Kidney epithelial cell (primary cell): ENCODE results near the gene LHFPL6. TPM values are rescaled to one million over a fixed set of nuclear protein-coding genes. Genes with fewer than 3 reads are reported as not detected.

Experiments used
- DNase-seq: peaks from one replicate; pipeline ENCODE4 v3.0.0-alpha.2; 2010; ENCODE audit warnings: low read depth
- H3K27me3 ChIP-seq: 2 replicates; pipeline ENCODE4 v1.6.0; 2011; ENCODE audit warnings: low read length; ENCODE audit not compliant: control insufficient read depth, insufficient read depth
- H3K36me3 ChIP-seq: 2 replicates; pipeline ENCODE4 v1.5.1; 2011; ENCODE audit warnings: low read length; ENCODE audit not compliant: control insufficient read depth, insufficient read depth
- H3K4me3 ChIP-seq: 2 replicates; pipeline ENCODE4 v1.5.1; 2011; ENCODE audit warnings: low read depth, mild to moderate bottlenecking, control low read depth, low read length
- CTCF ChIP-seq: IDR thresholded peaks from 2 replicates; pipeline ENCODE4 v1.5.1; 2011; ENCODE audit warnings: mild to moderate bottlenecking, moderate library complexity, low read length, control low read depth, inconsistent platforms; ENCODE audit not compliant: insufficient read depth, poor library complexity, severe bottlenecking
- total RNA-seq: library from RNA; depleted of rRNA; stranded (reverse); fragments of >200 nt; gene quantifications from 2 replicates; pipeline ENCODE4 v1.2.3, GENCODE V29; 2015

LHFPL6 gene
- total RNA-seq, 1 donor from 2014 or later: 7.0 TPM

GRCh38 chr13:39536274-39536673, 66.7 kb downstream of the LHFPL6 start:
- DNase-seq: no peak
- Histone ChIP-seq H3K36me3 (no peaks in the 10 kb centered on the region), H3K27me3 (no peaks in the 10 kb centered on the region), H3K4me3 (no peak overlapping the region)
- no peak for TF ChIP-seq CTCF

- no peak for DNase-seq
- TF ChIP-seq CTCF: no peak
- no peak overlapping the region for H3K4me3 ChIP-seq
- H3K36me3 ChIP-seq: no peaks in the 10 kb centered on the region
- H3K27me3 ChIP-seq: no peaks in the 10 kb centered on the region
Measured at GRCh38 chr13:39533651-39534150, 69.3 kb downstream of the LHFPL6 start.

GRCh38 chr13:39531646-39532045, 71.3 kb downstream of the LHFPL6 start:
- Histone ChIP-seq H3K36me3 (no peaks in the 10 kb centered on the region), H3K27me3 (no peaks in the 10 kb centered on the region), H3K4me3 (no peak overlapping the region)
- no peak for DNase-seq
- TF ChIP-seq CTCF: no peak

GRCh38 chr13:39530916-39531315, 72.1 kb downstream of the LHFPL6 start:
- Histone ChIP-seq H3K27me3 (no peaks in the 10 kb centered on the region), H3K36me3 (no peaks in the 10 kb centered on the region), H3K4me3 (no peak overlapping the region)
- no peak for TF ChIP-seq CTCF
- DNase-seq: no peak

DNA sequence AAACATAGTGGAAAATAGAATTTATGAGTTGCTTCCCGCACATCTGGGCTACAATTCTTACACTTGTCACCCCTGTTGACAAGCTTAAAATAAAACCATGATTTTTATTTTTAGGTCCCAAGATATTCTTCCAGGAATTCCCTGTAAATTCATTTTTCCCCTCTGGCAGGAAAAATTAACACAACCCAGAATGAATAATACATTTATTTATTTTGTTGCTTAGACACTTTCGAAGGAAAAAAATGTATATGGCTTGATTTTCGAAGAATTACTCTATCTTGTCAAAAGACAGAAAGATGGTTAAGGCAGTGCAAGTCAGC, 74.4 kb downstream of the LHFPL6 start:
- no peak for DNase-seq
- Histone ChIP-seq H3K4me3 (no peak overlapping the region), H3K27me3 (no peaks in the 10 kb centered on the region), H3K36me3 (no peaks in the 10 kb centered on the region)
- no peak for TF ChIP-seq CTCF

GRCh38 chr13:39527961-39528660, 74.9 kb downstream of the LHFPL6 start:
- peak; percentile 76 for DNase-seq
- no peak for TF ChIP-seq CTCF
- H3K36me3 ChIP-seq: no peaks in the 10 kb centered on the region
- no peaks in the 10 kb centered on the region for H3K27me3 ChIP-seq
- no peak overlapping the region for H3K4me3 ChIP-seq
